SK-N-MC (cell line): Measurements from ENCODE around the gene THTPA.

Source experiments
- DNase-seq: peaks from one replicate; pipeline ENCODE4 v3.0.0-alpha.2; 2011; ENCODE audit warnings: low read depth, low spot score
- H3K27ac ChIP-seq: fragments of 200-600 bp; sonication (generic); 2 replicates; pipeline ENCODE4 v1.5.1; 2016; ENCODE audit warnings: mixed run types
- H3K36me3 ChIP-seq: fragments of 200-600 bp; sonication (generic); 2 replicates; pipeline ENCODE4 v1.6.1; 2017; ENCODE audit warnings: antibody characterized with exemption, low read length, mixed read lengths; ENCODE audit not compliant: insufficient read depth
- H3K4me3 ChIP-seq: fragments of 200-600 bp; sonication (generic); 2 replicates; pipeline ENCODE4 v1.5.1; 2016
- H3K9ac ChIP-seq: fragments of 200-600 bp; sonication (generic); 2 replicates; pipeline ENCODE4 v1.8.0; 2017; ENCODE audit warnings: mixed run types, mixed read lengths; ENCODE audit not compliant: insufficient read length
- H3K9me3 ChIP-seq: fragments of 200-600 bp; sonication (generic); 2 replicates; pipeline ENCODE4 v1.6.1; 2017; ENCODE audit warnings: low read depth, mild to moderate bottlenecking, antibody characterized with exemption, low read length, moderate library complexity, mixed read lengths
- EZH2 ChIP-seq: fragments of 200-600 bp; sonication (generic); IDR thresholded peaks from one replicate; pipeline ENCODE4 v1.6.1; 2017; ENCODE audit warnings: antibody characterized with exemption
- FOXP2 ChIP-seq: optimal IDR thresholded peaks from 2 replicates; pipeline ENCODE3; 2011; ENCODE audit warnings: mild to moderate bottlenecking, moderate library complexity; ENCODE audit not compliant: insufficient read depth; ENCODE audit errors: extremely low read length, control extremely low read depth
- POLR2AphosphoS5 ChIP-seq: IDR thresholded peaks from 2 replicates; pipeline ENCODE4 v1.6.1; 2012; ENCODE audit warnings: mild to moderate bottlenecking, low read depth, low read length, borderline replicate concordance

The THTPA gene

DNA sequence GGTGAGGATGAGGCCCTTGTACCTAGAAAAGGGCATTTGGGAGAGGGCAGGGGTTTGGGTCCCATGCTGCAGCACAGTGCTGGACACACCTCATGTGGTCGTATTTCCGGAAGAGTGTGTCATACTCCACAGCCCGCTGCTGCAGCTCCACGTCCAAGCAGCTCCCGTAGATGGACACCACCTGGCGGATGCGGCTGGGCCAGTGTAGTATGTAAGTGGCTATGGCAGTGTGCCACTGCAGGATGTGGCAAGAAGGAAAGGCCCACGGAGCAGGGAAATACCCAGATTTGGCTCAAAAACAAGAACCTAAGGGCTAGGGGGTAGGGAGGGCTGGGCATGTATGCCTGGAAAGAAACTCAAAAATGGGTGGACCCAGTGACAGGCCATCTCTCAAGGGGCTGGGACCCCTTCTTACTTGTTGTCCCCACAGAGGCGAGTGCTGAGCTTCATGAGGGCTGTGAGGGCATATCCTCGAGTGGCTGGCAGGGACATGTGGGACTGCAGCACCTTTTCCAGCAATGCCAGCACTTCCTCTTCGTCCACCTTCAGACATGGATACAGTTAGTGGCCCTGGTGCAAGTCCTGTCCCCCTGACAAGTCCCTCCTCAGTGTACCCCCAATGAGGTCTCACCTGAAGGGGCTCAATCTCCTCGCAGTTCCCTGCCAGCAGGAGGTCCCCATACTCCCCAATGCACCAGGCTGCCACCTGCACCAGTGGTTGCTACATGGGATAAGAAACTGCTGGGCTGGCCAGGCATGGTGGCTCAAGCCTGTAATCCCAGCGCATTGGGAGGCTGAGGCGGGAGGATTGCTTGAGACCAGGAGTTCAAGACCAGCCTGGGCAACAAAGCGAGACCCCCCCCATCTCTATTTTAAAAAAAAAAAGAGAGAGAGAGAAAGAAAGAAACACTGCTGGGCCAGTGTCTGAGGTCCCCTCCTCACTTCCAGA is 6.1 kb downstream of the THTPA start:
- DNase-seq = no peak

DNA sequence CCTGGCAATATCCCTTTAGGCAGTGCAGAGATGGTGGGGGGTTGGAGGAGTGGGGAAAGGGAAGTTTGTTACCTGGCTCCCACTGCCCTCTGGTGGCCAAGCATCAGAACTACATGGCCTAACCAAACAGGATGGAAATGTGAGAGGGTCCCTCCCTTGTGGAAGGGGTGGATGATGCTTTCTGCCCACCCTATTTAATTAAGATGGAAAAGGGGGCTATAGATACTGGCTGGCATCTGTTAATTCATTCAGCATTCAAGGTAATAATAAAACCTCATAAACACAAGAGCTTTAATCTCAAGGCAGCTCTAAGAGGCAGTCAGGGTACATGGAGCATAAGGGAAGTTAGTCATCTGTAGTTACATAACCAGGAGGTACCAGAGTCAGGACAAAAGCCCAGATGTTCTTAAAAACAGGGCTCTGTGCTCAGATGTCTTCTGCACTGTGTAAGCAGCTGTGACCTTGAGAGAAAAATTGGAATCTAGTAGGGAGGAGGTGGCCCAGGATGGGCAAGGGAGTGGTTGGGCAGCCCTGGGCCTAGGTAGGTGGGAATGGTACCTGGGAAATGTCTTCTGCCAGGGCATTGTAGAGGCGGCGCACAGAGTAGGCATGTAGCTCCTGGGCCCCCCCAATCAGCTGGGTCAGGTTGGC is 6.9 kb downstream of the THTPA start:
- no peak overlapping the region for H3K9ac ChIP-seq
- peaks cover 12% of the 10 kb centered on the region for H3K36me3 ChIP-seq
- no peaks in the 10 kb centered on the region for H3K9me3 ChIP-seq
- H3K4me3 ChIP-seq = no peak overlapping the region
- DNase-seq = no peak
- TF ChIP-seq POLR2AphosphoS5 = no peak
- no peak overlapping the region for H3K27ac ChIP-seq

More for the DNA sequence above, 6.1 kb downstream of the THTPA start:
- Histone ChIP-seq H3K36me3 (peaks cover 12% of the 10 kb centered on the region), H3K9me3 (no peaks in the 10 kb centered on the region), H3K27ac (no peak overlapping the region), H3K9ac (no peak overlapping the region), H3K4me3 (no peak overlapping the region)
- TF ChIP-seq EZH2 = no peak
- no peak for TF ChIP-seq FOXP2
- no peak; the same call in 1 of the 2 replicates for TF ChIP-seq POLR2AphosphoS5

DNA sequence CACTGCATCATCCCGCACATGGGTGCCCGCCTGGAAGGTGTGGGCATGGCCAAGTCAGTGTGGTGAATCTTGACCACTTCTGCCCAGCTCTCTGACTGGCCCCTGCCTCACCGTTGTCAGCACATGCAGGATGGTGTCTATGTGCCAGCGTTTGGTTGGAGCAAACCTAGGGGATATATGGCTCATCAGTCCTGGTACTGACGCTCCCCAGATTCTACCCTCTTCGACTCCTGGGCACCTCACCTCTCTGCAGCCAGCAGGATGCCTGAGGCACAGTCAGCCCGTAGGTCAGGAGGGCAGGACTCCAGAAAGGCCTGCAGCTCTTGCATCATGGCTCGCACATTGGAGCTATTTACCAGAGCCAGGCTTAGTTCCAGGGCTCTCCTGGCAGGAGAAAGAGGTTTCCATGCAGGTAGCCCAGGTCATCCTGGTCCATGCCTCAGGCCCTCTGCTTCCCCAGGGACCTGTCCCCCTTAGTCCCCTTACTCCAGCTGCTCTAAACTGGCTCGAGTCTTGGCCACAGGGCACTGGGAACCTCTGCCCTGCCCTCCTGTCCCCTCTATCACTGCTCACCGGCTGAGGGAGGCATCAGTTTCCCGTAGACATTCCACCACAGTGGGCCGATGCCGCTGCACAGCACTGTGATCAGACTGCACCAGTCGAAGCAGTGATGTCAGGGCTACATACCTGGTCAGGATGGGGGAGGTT is 7.6 kb downstream of the THTPA start:
- no peak for DNase-seq
- Histone ChIP-seq H3K27ac (no peak overlapping the region), H3K9me3 (no peaks in the 10 kb centered on the region), H3K9ac (no peak overlapping the region), H3K4me3 (no peak overlapping the region), H3K36me3 (peaks cover 12% of the 10 kb centered on the region)
- TF ChIP-seq POLR2AphosphoS5 (no peak), FOXP2 (no peak), EZH2 (no peak)

DNA sequence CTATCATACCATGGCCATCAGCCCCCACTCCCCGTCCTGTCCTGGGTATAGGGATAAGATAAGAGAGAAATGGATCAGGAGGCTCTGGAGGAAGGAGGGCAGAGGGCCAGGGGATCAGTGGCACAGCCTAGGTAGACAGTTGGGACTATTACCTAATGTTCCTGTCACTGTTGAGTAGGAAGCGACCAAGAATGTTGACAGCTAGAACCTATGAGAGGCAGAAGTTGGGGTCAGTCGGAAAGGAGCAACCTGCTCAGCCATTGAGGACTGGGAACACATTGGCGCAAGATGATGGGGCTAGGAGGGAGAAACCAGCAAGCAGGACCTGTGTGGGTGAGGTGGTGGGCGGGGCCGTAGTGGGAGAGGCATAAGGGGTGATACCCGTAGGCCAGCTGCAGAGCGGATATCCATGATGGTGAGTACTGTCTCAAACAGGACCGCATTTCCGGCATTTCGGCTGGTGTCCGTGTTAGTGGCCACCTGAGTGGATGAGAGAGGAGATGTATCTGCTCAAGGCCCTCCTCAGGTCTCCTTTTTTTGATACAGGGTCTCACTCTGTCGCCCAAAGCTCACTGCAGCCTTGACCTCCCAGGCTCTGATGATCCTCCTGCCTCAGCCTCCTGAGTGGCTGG is 8.2 kb downstream of the THTPA start:
- H3K9me3 ChIP-seq = no peaks in the 10 kb centered on the region
- TF ChIP-seq POLR2AphosphoS5 = no peak
- no peak for TF ChIP-seq FOXP2
- TF ChIP-seq EZH2 = no peak
- no peak overlapping the region for H3K9ac ChIP-seq
- no peak overlapping the region for H3K4me3 ChIP-seq
- H3K27ac ChIP-seq = no peak overlapping the region
- DNase-seq = no peak
- H3K36me3 ChIP-seq = peaks cover 12% of the 10 kb centered on the region

DNA sequence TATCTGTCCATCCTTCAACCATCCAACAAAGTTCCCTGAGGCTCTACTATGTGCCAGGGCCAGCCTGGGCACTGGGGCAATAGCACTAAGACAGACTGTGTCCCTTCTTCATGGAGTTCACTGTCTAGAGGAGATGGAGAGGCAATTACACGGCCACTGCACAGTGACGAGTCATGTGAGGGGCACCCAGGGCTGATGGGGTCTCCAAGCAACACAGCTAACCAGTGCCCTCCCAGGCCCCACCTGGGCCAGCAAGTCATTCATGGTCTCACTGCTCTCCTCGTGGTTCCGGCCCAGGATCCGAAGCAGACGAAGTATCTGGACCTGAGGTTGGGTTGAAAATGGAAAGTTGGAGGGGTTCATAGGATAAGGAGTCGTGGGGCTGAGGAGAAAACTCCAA is 8.8 kb downstream of the THTPA start:
- Histone ChIP-seq H3K9me3 (no peaks in the 10 kb centered on the region), H3K27ac (no peak overlapping the region), H3K4me3 (no peak overlapping the region), H3K36me3 (peaks cover 8% of the 10 kb centered on the region), H3K9ac (no peak overlapping the region)
- TF ChIP-seq POLR2AphosphoS5 (no peak), EZH2 (no peak), FOXP2 (no peak)
- no peak for DNase-seq

DNA sequence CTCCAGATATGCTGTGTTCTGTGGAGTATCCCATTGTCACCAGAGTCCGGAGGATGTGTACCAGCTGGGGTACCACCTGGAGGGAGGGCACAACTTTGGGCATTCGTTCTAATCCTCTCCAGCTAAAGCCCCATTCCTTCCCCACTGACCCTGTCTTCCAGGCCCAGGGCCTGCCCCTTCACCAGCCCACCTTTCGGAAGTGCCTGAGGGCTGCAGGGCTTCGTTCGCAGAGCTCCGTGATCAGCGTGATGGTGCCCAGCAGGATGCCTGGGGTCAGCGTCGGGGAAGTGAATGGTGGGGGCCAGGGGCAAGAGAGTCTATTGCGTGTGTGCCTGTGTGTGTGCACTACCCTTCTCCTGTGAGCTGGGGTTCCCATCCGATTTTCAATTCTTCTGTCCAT is 9.6 kb downstream of the THTPA start:
- DNase-seq = no peak
- peaks cover 3% of the 10 kb centered on the region; the same call in 1 of the 2 replicates for H3K36me3 ChIP-seq

DNA sequence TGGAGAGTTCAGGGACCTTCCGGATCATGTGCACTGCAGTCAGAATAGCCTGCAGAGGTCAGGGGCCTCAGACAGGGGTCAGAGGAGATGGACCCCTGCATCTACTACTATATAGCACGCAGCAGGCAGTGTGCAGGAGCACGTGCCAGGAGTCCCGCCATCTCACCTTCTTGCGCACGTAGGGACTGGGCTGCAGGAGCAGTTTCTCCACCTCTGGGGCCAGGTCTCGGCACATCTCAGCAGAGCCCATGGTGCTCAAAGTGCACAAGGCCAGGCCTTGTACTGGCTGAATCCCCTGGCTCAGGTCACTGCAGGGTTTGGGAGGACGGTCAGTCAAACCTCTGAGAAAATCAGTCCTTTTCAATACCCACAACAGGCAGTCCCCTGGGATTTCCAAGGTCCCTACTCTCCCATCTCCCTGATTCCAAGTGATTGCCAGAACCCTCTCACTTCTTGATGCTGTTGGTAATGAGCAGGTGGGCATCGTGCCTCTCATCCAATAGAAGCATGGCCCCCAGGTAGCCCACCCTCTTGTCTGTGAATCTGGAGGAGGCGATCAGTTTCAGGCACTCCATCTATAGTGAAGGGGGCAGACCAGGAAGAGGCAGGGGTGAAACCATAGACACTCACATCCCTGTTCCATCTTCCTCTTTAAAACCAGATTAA is 10.2 kb downstream of the THTPA start:
- Histone ChIP-seq H3K36me3 (peaks cover 3% of the 10 kb centered on the region; the same call in 1 of the 2 replicates), H3K9ac (no peak overlapping the region), H3K4me3 (peak overlapping the region; percentile 97), H3K27ac (no peak overlapping the region), H3K9me3 (no peaks in the 10 kb centered on the region)
- DNase-seq = no peak
- TF ChIP-seq FOXP2 (no peak), POLR2AphosphoS5 (no peak), EZH2 (no peak)

More for the DNA sequence above, 9.6 kb downstream of the THTPA start:
- no peaks in the 10 kb centered on the region for H3K9me3 ChIP-seq
- TF ChIP-seq EZH2 = no peak
- no peak overlapping the region for H3K9ac ChIP-seq
- H3K27ac ChIP-seq = no peak overlapping the region
- no peak overlapping the region for H3K4me3 ChIP-seq

DNA sequence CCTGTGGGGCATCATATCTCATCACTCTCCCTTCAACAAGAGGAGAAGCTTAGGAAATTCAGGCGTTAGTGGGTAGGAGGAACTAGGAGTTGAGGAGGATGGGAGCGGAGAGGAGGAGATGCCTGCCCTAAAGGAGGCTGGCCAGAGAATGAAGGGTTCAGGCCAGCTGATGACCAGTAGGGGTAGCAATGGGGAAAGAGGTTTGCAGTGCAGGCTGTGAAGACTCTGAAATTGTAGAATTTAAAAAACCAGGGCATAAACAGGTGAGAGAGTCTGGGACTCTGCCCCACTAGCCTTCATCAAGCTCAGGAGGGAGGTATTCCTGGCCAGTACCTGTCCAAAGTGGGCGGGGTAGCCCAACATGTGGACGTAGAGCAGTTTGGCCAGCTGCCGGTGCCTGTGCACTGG is 10.7 kb downstream of the THTPA start:
- Histone ChIP-seq H3K27ac (no peak overlapping the region), H3K36me3 (peaks cover 3% of the 10 kb centered on the region; the same call in 1 of the 2 replicates), H3K9me3 (no peaks in the 10 kb centered on the region), H3K9ac (peak overlapping the region; percentile 76), H3K4me3 (peak overlapping the region; percentile 97)
- no peak for TF ChIP-seq EZH2
- no peak for TF ChIP-seq FOXP2
- no peak for TF ChIP-seq POLR2AphosphoS5
- DNase-seq = no peak
